HG02981 (cell line): Measurements from ENCODE around the gene DGKD.

Experiments used
- ATAC-seq: cut with Tn5 transposase; IDR thresholded peaks from one replicate; pipeline ENCODE4 v1.9.1; 2021; ENCODE audit warnings: mild to moderate bottlenecking, moderate library complexity; ENCODE audit not compliant: unreplicated experiment

The DGKD gene

GRCh38 chr2:233490831-233491230 lies 136.5 kb downstream of the DGKD start:
- ATAC-seq, result no peak

GRCh38 chr2:233491326-233491725 lies 137.0 kb downstream of the DGKD start:
- no peak for ATAC-seq

- ATAC-seq, result no peak
Observed at GRCh38 chr2:233492078-233492477, 137.8 kb downstream of the DGKD start.

- ATAC-seq, result no peak
Observed at GRCh38 chr2:233492751-233493150, 138.5 kb downstream of the DGKD start.

GRCh38 chr2:233495503-233496496 lies 141.5 kb downstream of the DGKD start:
- ATAC-seq, result no peak

- ATAC-seq, result no peak
Observed at GRCh38 chr2:233497692-233498091, 143.4 kb downstream of the DGKD start.

- no peak for ATAC-seq
Observed at GRCh38 chr2:233498126-233498525, 143.8 kb downstream of the DGKD start.

GRCh38 chr2:233499928-233500327 lies 145.6 kb downstream of the DGKD start:
- no peak for ATAC-seq

- no peak for ATAC-seq
Observed at GRCh38 chr2:233501198-233502076, 147.1 kb downstream of the DGKD start.

- no peak for ATAC-seq
Observed at GRCh38 chr2:233503481-233503880, 149.2 kb downstream of the DGKD start.

- no peak for ATAC-seq
Observed at GRCh38 chr2:233503947-233504637, 149.8 kb downstream of the DGKD start.

GRCh38 chr2:233513953-233514655 lies 159.8 kb downstream of the DGKD start:
- no peak for ATAC-seq

GRCh38 chr2:233519787-233520611 lies 165.7 kb downstream of the DGKD start:
- peak; percentile 94 for ATAC-seq
